CD4-positive, CD25-positive, alpha-beta regulatory T cell (primary cell): ENCODE data around the gene JADE2. TPM values are rescaled to one million over a fixed set of nuclear protein-coding genes. Genes with fewer than 3 reads are reported as not detected.
"Not testable (repeated sequence)": the region's sequence is repeated elsewhere in the genome, so short reads cannot be mapped to it uniquely, and the experiment has no call there.

Experiments
- ATAC-seq, 2 donors: fragments of 150-1000 bp; cut with Tn5 transposase; one replicate each; pipeline ENCODE4 v1.10.0; 2021; ENCODE audit warnings: low read depth in 2 of 2, moderate number of reproducible peaks in 2 of 2, moderate library complexity in 1 of 2
- DNase-seq, 3 donors: peaks; one replicate each; pipeline versions ENCODE4 v3.0.0 to v3.0.0-alpha.2; 2012 to 2022; ENCODE audit warnings: mixed read lengths in 1 of 3
- H3K27ac ChIP-seq: one replicate; pipeline ENCODE4 v1.7.0; 2013; ENCODE audit warnings: mild to moderate bottlenecking, low read length; ENCODE audit not compliant: insufficient read depth, poor library complexity, severe bottlenecking
- H3K27me3 ChIP-seq: one replicate; pipeline ENCODE4 v1.7.0; 2013; ENCODE audit warnings: low read length; ENCODE audit not compliant: control insufficient read depth, insufficient read depth
- H3K36me3 ChIP-seq: one replicate; pipeline ENCODE4 v1.7.0; 2013; ENCODE audit warnings: mild to moderate bottlenecking, low read length, moderate library complexity; ENCODE audit not compliant: control insufficient read depth, insufficient read depth
- H3K4me1 ChIP-seq: 2 replicates; pipeline ENCODE4 v1.7.0; 2013; ENCODE audit warnings: mild to moderate bottlenecking, low read length; ENCODE audit not compliant: insufficient read depth, control insufficient read depth, poor library complexity, severe bottlenecking
- H3K4me3 ChIP-seq: one replicate; pipeline ENCODE4 v1.7.0; 2013; ENCODE audit warnings: low read depth, mild to moderate bottlenecking, low read length, moderate library complexity
- H3K9me3 ChIP-seq, 2 experiments: 1 replicate in 1 of 2; 2 replicates in 1 of 2; pipeline ENCODE4 v1.7.0; 2013; ENCODE audit warnings: low read length in 2 of 2, mild to moderate bottlenecking in 1 of 2, moderate library complexity in 1 of 2; ENCODE audit not compliant: control insufficient read depth in 2 of 2
- H3K27ac Mint-ChIP-seq, 3 donors: one replicate each; pipeline ENCODE4 v1.8.0; 2020 to 2022; ENCODE audit warnings: mild to moderate bottlenecking in 3 of 3, mixed read lengths in 3 of 3, moderate library complexity in 2 of 3
- H3K27me3 Mint-ChIP-seq: one replicate; pipeline ENCODE4 v1.8.0; 2022; ENCODE audit warnings: mild to moderate bottlenecking, mixed read lengths
- H3K36me3 Mint-ChIP-seq: one replicate; pipeline ENCODE4 v1.8.0; 2020; ENCODE audit warnings: mixed read lengths
- H3K4me1 Mint-ChIP-seq, 4 donors: one replicate each; pipeline ENCODE4 v1.8.0; 2020 to 2022; ENCODE audit warnings: mixed read lengths in 4 of 4, mild to moderate bottlenecking in 1 of 4
- H3K4me3 Mint-ChIP-seq, 4 donors: one replicate each; pipeline ENCODE4 v1.8.0; 2020 to 2022; ENCODE audit warnings: mild to moderate bottlenecking in 4 of 4, mixed read lengths in 4 of 4, moderate library complexity in 3 of 4
- H3K9me3 Mint-ChIP-seq, 7 donors: one replicate each; pipeline ENCODE4 v1.8.0; 2020 to 2022; ENCODE audit warnings: mixed read lengths in 7 of 7, mild to moderate bottlenecking in 3 of 7, moderate library complexity in 2 of 7
- polyA plus RNA-seq, 4 donors: library from polyadenylated mRNA; unstranded; fragments of 300-500 nt; fragmentation: Illumina TruSeq; gene quantifications; one replicate each; pipeline ENCODE4 v1.2.3, GENCODE V29; 2021
- total RNA-seq: library from RNA; stranded (reverse); gene quantifications from one replicate; pipeline ENCODE4 v1.2.3, GENCODE V29; 2022

Gene JADE2
- total and polyA plus RNA-seq, 5 donors from 2014 or later: 19.2 to 162 (median 25.9) TPM

GRCh38 chr5:134552301-134552700, 26.8 kb downstream of the JADE2 start:
- H3K4me3 ChIP-seq: no peak overlapping the region
- Mint-ChIP-seq H3K27me3 (no peaks in the 10 kb centered on the region), H3K27ac (peak overlapping the region in 1 of 3 donors; percentile 71), H3K4me3 (no peak overlapping the region), H3K4me1 (peaks cover 12 to 82% (median 57%) of the 10 kb centered on the region in 4 donors), H3K9me3 (no peaks in the 10 kb centered on the region), H3K36me3 (peaks cover 24% of the 10 kb centered on the region)
- H3K36me3 ChIP-seq: peaks cover 63% of the 10 kb centered on the region
- DNase-seq (no peak), ATAC-seq (no peak)
- no peak overlapping the region for H3K27ac ChIP-seq
- H3K9me3 ChIP-seq: no peaks in the 10 kb centered on the region
- peaks cover 40% of the 10 kb centered on the region for H3K4me1 ChIP-seq
- H3K27me3 ChIP-seq: no peaks in the 10 kb centered on the region

GRCh38 chr5:134552716-134553115, 27.2 kb downstream of the JADE2 start:
- H3K4me3 Mint-ChIP-seq: peak overlapping the region in 1 of 4 donors; percentile 7
- H3K27me3 ChIP-seq, H3K27me3 Mint-ChIP-seq, ATAC-seq, H3K27ac ChIP-seq, H3K4me3 ChIP-seq, DNase-seq, H3K9me3 Mint-ChIP-seq, H3K9me3 ChIP-seq: not testable (repeated sequence)
- Histone ChIP-seq H3K36me3 (peaks cover 59% of the 10 kb centered on the region), H3K4me1 (peaks cover 40% of the 10 kb centered on the region)
- H3K4me1 Mint-ChIP-seq: peaks cover 12 to 78% (median 55%) of the 10 kb centered on the region in 4 donors
- H3K27ac Mint-ChIP-seq: peak overlapping the region in 1 of 3 donors; percentile 64
- peaks cover 24% of the 10 kb centered on the region for H3K36me3 Mint-ChIP-seq

GRCh38 chr5:134553821-134554267, 28.4 kb downstream of the JADE2 start:
- H3K4me3 ChIP-seq: no peak overlapping the region
- peak overlapping the region; percentile 92 for H3K27ac ChIP-seq
- H3K36me3 Mint-ChIP-seq: peaks cover 24% of the 10 kb centered on the region
- no peaks in the 10 kb centered on the region for H3K9me3 ChIP-seq
- H3K9me3 Mint-ChIP-seq: no peaks in the 10 kb centered on the region
- ATAC-seq (no peak), DNase-seq (no peak)
- peaks cover 12 to 68% (median 49%) of the 10 kb centered on the region in 4 donors for H3K4me1 Mint-ChIP-seq
- H3K27ac Mint-ChIP-seq: peak overlapping the region; percentile 91 to 96 (median 94)
- no peaks in the 10 kb centered on the region for H3K27me3 Mint-ChIP-seq
- H3K4me1 ChIP-seq: peaks cover 40% of the 10 kb centered on the region
- H3K4me3 Mint-ChIP-seq: peak overlapping the region in 3 of 4 donors; percentile 32 to 50 (median 43)
- no peaks in the 10 kb centered on the region for H3K27me3 ChIP-seq
- H3K36me3 ChIP-seq: peaks cover 49% of the 10 kb centered on the region

- DNase-seq: peak; percentile 53 to 63 (median 59)
- Histone ChIP-seq H3K4me1 (peaks cover 43% of the 10 kb centered on the region), H3K4me3 (peak overlapping the region; percentile 9), H3K27me3 (no peaks in the 10 kb centered on the region), H3K36me3 (peaks cover 52% of the 10 kb centered on the region), H3K9me3 (no peaks in the 10 kb centered on the region), H3K27ac (peak overlapping the region; percentile 92)
- Mint-ChIP-seq H3K9me3 (no peaks in the 10 kb centered on the region), H3K27ac (peak overlapping the region; percentile 94 to 96 (median 95)), H3K27me3 (no peaks in the 10 kb centered on the region), H3K36me3 (peaks cover 24% of the 10 kb centered on the region), H3K4me3 (peak overlapping the region in 3 of 4 donors; percentile 32 to 56 (median 50)), H3K4me1 (peaks cover 12 to 65% (median 46%) of the 10 kb centered on the region in 4 donors)
- ATAC-seq: peak; percentile 52 to 55
Measured at GRCh38 chr5:134554319-134555222, 29.1 kb downstream of the JADE2 start.

- H3K4me1 ChIP-seq: peaks cover 36% of the 10 kb centered on the region
- no peak for ATAC-seq
Measured at GRCh38 chr5:134555223-134555889, 29.9 kb downstream of the JADE2 start.

GRCh38 chr5:134555890-134556311, 30.4 kb downstream of the JADE2 start:
- Mint-ChIP-seq H3K27ac (peak overlapping the region; percentile 94 to 96 (median 95)), H3K4me1 (peaks cover 12 to 57% (median 40%) of the 10 kb centered on the region in 4 donors), H3K27me3 (no peaks in the 10 kb centered on the region), H3K4me3 (peak overlapping the region; percentile 24 to 81 (median 49)), H3K9me3 (no peaks in the 10 kb centered on the region), H3K36me3 (peaks cover 22% of the 10 kb centered on the region)
- Histone ChIP-seq H3K9me3 (no peaks in the 10 kb centered on the region), H3K27me3 (no peaks in the 10 kb centered on the region), H3K4me1 (peaks cover 32% of the 10 kb centered on the region), H3K27ac (peak overlapping the region; percentile 92), H3K36me3 (peaks cover 53% of the 10 kb centered on the region), H3K4me3 (peak overlapping the region; percentile 51)
- DNase-seq (peak; percentile 74 to 91 (median 84)), ATAC-seq (peak; percentile 89 to 91)

More at GRCh38 chr5:134555223-134555889, 29.9 kb downstream of the JADE2 start:
- peaks cover 53% of the 10 kb centered on the region for H3K36me3 ChIP-seq
- Mint-ChIP-seq H3K4me3 (peak overlapping the region; percentile 24 to 81 (median 49)), H3K36me3 (peaks cover 27% of the 10 kb centered on the region), H3K4me1 (peaks cover 12 to 62% (median 43%) of the 10 kb centered on the region in 4 donors), H3K27me3 (no peaks in the 10 kb centered on the region), H3K27ac (peak overlapping the region; percentile 94 to 96 (median 95)), H3K9me3 (no peaks in the 10 kb centered on the region)
- DNase-seq: peak in 1 of 3 donors; percentile 44
- H3K27ac ChIP-seq: peak overlapping the region; percentile 92
- no peaks in the 10 kb centered on the region for H3K9me3 ChIP-seq
- H3K4me3 ChIP-seq: peak overlapping the region; percentile 51
- H3K27me3 ChIP-seq: no peaks in the 10 kb centered on the region

- peak overlapping the region in 2 of 3 donors; percentile 57 to 94 for H3K27ac Mint-ChIP-seq
- H3K4me3 Mint-ChIP-seq: peak overlapping the region in 2 of 4 donors; percentile 33 to 56
- H3K27me3 Mint-ChIP-seq, H3K9me3 Mint-ChIP-seq, H3K4me3 ChIP-seq, H3K9me3 ChIP-seq, DNase-seq, ATAC-seq, H3K27me3 ChIP-seq: not testable (repeated sequence)
- Histone ChIP-seq H3K27ac (peak overlapping the region; percentile 92), H3K4me1 (peaks cover 32% of the 10 kb centered on the region), H3K36me3 (peaks cover 56% of the 10 kb centered on the region)
- H3K4me1 Mint-ChIP-seq: peaks cover 9 to 57% (median 38%) of the 10 kb centered on the region in 4 donors
- peaks cover 19% of the 10 kb centered on the region for H3K36me3 Mint-ChIP-seq
Measured at GRCh38 chr5:134556588-134556987, 31.1 kb downstream of the JADE2 start.
